ENCODE data around the gene AP2A2. TPM values are rescaled to one million over a fixed set of nuclear protein-coding genes. Genes with fewer than 3 reads are reported as not detected.

AP2A2 gene
- polyA plus RNA-seq, 3 donors = 5.7 to 61.0 (median 8.2) TPM

DNA sequence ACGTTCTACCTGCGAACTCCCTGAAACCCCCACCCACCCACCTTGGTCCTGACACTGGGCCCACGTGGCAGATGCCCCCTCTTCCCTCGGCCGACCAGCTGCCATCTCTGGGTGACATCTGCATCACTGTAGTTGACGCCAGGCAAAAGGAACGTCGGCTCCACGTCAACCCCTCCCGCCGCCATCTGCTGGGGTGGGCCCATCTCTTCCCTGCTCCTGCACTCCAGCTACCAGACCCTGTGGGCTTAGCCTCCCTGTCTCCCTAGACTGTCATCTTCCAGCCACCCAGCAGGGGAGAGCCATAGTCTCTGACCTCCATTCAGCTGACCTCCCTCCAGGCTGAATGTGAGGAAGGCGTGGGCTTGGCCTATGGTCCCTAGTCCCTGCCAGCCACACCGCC lies 36.4 kb upstream of the AP2A2 start:
- WGBS (ENCODE audit: insufficient coverage) = 98% methylated on average over 13 of the region's 13 CpGs
- Histone ChIP-seq H4K20me1 (ENCODE audit: insufficient read depth, low read length) (no peaks in the 10 kb centered on the region), H3K36me3 (replicated peaks in 1 of 2; ENCODE audit: control insufficient read depth in 1 of 2, insufficient read depth in 2 of 2, low read length in 2 of 2) (peaks cover 4 to 18% of the 10 kb centered on the region in 2 donors), H3K79me2 (ENCODE audit: insufficient read depth, low read length) (no peaks in the 10 kb centered on the region), H3K4me2 (replicated peaks; ENCODE audit: extremely low read depth, low read length, poor library complexity, severe bottlenecking) (no peak overlapping the region), H2AFZ (ENCODE audit: insufficient read depth, low read depth, low read length, poor library complexity, severe bottlenecking) (no peak overlapping the region), H3K9ac (ENCODE audit: insufficient read depth, low read length, poor library complexity, severe bottlenecking) (no peak overlapping the region), H3K4me3 (replicated peaks in 1 of 3; ENCODE audit: low read depth in 2 of 3, low read length in 3 of 3) (no peak overlapping the region), H3K4me1 (ENCODE audit: control insufficient read depth in 1 of 2, insufficient read depth in 2 of 2, low read length in 2 of 2) (no peaks in the 10 kb centered on the region), H3K27me3 (ENCODE audit: control insufficient read depth in 2 of 2, insufficient read depth in 2 of 2, low read length in 2 of 2) (no peaks in the 10 kb centered on the region), H3K27ac (ENCODE audit: low read depth in 1 of 2, low read length in 2 of 2) (no peak overlapping the region), H3K9me3 (replicated peaks in 1 of 2; ENCODE audit: control insufficient read depth in 1 of 2, insufficient read depth in 1 of 2, low read length in 2 of 2) (no peaks in the 10 kb centered on the region)
- no peak overlapping the region for H3K4me3 Mint-ChIP-seq
- H3K36me3 Mint-ChIP-seq = peaks cover 15 to 23% of the 10 kb centered on the region in 2 donors
- no peak for DNase-seq
- peaks cover 0 to 1% (median 0%) of the 10 kb centered on the region in 3 donors for H3K27me3 Mint-ChIP-seq (ENCODE audit: low read depth in 3 of 3)
- TF ChIP-seq, protein P1, sequence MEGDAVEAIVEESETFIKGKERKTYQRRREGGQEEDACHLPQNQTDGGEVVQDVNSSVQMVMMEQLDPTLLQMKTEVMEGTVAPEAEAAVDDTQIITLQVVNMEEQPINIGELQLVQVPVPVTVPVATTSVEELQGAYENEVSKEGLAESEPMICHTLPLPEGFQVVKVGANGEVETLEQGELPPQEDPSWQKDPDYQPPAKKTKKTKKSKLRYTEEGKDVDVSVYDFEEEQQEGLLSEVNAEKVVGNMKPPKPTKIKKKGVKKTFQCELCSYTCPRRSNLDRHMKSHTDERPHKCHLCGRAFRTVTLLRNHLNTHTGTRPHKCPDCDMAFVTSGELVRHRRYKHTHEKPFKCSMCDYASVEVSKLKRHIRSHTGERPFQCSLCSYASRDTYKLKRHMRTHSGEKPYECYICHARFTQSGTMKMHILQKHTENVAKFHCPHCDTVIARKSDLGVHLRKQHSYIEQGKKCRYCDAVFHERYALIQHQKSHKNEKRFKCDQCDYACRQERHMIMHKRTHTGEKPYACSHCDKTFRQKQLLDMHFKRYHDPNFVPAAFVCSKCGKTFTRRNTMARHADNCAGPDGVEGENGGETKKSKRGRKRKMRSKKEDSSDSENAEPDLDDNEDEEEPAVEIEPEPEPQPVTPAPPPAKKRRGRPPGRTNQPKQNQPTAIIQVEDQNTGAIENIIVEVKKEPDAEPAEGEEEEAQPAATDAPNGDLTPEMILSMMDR (IDR thresholded peaks at IDR 0.05) = no peak
- no peaks in the 10 kb centered on the region for H3K4me1 Mint-ChIP-seq
- intact Hi-C loops (cut with micrococcal nuclease) = no loop called here
- H3K27ac Mint-ChIP-seq = no peak overlapping the region
- H3K9me3 Mint-ChIP-seq = no peaks in the 10 kb centered on the region

DNA sequence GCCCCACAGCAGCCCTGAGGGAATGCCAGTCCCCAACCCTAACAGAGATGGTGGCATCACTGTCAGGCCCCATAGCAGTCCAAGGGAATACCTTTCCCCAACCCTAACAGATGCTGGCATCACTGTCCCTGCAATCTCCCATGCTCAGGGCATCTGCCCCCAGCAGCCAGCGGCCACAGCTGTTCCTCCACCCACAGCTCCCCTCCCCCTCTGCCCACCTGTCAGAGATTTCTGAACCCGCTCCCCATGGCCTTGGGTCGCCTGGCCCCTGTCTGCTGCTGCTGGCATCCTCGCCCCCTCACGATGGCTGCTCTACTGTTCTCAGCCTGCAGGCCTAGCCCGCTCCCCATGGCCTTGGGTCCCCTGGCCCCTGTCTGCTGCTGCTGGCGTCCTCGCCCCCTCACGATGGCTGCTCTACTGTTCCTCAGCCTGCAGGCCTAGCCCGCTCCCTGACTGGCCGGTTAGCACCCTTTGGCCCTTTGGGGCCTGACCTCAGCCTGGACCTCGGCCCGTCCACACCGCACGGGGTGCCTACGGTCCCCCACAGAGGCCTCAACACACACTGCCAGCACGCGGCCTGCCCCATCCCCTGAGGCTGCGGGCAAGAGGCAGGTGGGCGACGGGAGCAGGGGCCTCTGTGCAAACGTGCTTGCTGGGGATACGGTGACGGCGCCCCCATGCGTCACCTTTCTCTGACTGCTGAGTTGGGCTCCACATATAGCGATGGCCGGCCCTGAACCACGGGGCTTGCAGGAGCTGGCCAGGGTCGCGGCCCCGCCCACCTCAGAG lies 35.8 kb upstream of the AP2A2 start:
- Histone ChIP-seq H4K20me1 (ENCODE audit: insufficient read depth, low read length) (no peaks in the 10 kb centered on the region), H3K36me3 (replicated peaks in 1 of 2; ENCODE audit: control insufficient read depth in 1 of 2, insufficient read depth in 2 of 2, low read length in 2 of 2) (peaks cover 4 to 18% of the 10 kb centered on the region in 2 donors), H3K4me3 (replicated peaks in 1 of 3; ENCODE audit: low read depth in 2 of 3, low read length in 3 of 3) (no peak overlapping the region), H3K27ac (ENCODE audit: low read depth in 1 of 2, low read length in 2 of 2) (no peak overlapping the region), H3K27me3 (ENCODE audit: control insufficient read depth in 2 of 2, insufficient read depth in 2 of 2, low read length in 2 of 2) (no peaks in the 10 kb centered on the region), H2AFZ (ENCODE audit: insufficient read depth, low read depth, low read length, poor library complexity, severe bottlenecking) (no peak overlapping the region), H3K9me3 (replicated peaks in 1 of 2; ENCODE audit: control insufficient read depth in 1 of 2, insufficient read depth in 1 of 2, low read length in 2 of 2) (no peaks in the 10 kb centered on the region), H3K4me2 (replicated peaks; ENCODE audit: extremely low read depth, low read length, poor library complexity, severe bottlenecking) (no peak overlapping the region), H3K9ac (ENCODE audit: insufficient read depth, low read length, poor library complexity, severe bottlenecking) (no peak overlapping the region), H3K79me2 (ENCODE audit: insufficient read depth, low read length) (no peaks in the 10 kb centered on the region), H3K4me1 (ENCODE audit: control insufficient read depth in 1 of 2, insufficient read depth in 2 of 2, low read length in 2 of 2) (no peaks in the 10 kb centered on the region)
- H3K27me3 Mint-ChIP-seq (ENCODE audit: low read depth in 3 of 3) = peaks cover 0 to 1% (median 0%) of the 10 kb centered on the region in 3 donors
- no peak overlapping the region for H3K4me3 Mint-ChIP-seq
- WGBS (ENCODE audit: insufficient coverage) = 92% methylated on average over 29 of the region's 32 CpGs
- H3K27ac Mint-ChIP-seq = no peak overlapping the region
- H3K9me3 Mint-ChIP-seq = no peaks in the 10 kb centered on the region
- no peak for DNase-seq
- peaks cover 15 to 23% of the 10 kb centered on the region in 2 donors for H3K36me3 Mint-ChIP-seq
- TF ChIP-seq, protein P1 (IDR thresholded peaks at IDR 0.05) = no peak
- intact Hi-C loops (cut with micrococcal nuclease) = no loop called here
- no peaks in the 10 kb centered on the region for H3K4me1 Mint-ChIP-seq

Data from CD14-positive monocyte (primary cell).